GM12865 (cell line): ENCODE measurements around the gene BABAM2.
"Not testable (repeated sequence)": the region's sequence is repeated elsewhere in the genome, so short reads cannot be mapped to it uniquely, and the experiment has no call there.

Source experiments
- DNase-seq: peaks from one replicate; pipeline ENCODE4 v3.0.0; 2010; ENCODE audit warnings: low read depth
- H3K4me3 ChIP-seq: 2 replicates; pipeline ENCODE4 v1.5.1; 2011; ENCODE audit warnings: mild to moderate bottlenecking, low read depth, low read length, control low read depth
- TF ChIP-seq, protein P1 (sequence below): IDR thresholded peaks from 2 replicates; pipeline ENCODE4 v1.5.1; 2011; ENCODE audit warnings: low read length, control low read depth, low read depth, inconsistent platforms; ENCODE audit not compliant: insufficient read depth; ENCODE audit errors: missing control alignments

Gene BABAM2

GRCh38 chr2:28368357-28368798 lies 477.8 kb downstream of the BABAM2 start:
- H3K4me3 ChIP-seq = no peak overlapping the region
- TF ChIP-seq, protein P1, sequence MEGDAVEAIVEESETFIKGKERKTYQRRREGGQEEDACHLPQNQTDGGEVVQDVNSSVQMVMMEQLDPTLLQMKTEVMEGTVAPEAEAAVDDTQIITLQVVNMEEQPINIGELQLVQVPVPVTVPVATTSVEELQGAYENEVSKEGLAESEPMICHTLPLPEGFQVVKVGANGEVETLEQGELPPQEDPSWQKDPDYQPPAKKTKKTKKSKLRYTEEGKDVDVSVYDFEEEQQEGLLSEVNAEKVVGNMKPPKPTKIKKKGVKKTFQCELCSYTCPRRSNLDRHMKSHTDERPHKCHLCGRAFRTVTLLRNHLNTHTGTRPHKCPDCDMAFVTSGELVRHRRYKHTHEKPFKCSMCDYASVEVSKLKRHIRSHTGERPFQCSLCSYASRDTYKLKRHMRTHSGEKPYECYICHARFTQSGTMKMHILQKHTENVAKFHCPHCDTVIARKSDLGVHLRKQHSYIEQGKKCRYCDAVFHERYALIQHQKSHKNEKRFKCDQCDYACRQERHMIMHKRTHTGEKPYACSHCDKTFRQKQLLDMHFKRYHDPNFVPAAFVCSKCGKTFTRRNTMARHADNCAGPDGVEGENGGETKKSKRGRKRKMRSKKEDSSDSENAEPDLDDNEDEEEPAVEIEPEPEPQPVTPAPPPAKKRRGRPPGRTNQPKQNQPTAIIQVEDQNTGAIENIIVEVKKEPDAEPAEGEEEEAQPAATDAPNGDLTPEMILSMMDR = no peak
- no peak for DNase-seq

GRCh38 chr2:28369358-28369757 lies 478.8 kb downstream of the BABAM2 start:
- no peak for DNase-seq
- no peak overlapping the region for H3K4me3 ChIP-seq
- TF ChIP-seq, protein P1 = no peak

GRCh38 chr2:28370354-28370753 lies 479.8 kb downstream of the BABAM2 start:
- no peak overlapping the region for H3K4me3 ChIP-seq
- TF ChIP-seq, protein P1 = no peak
- no peak for DNase-seq

- H3K4me3 ChIP-seq, DNase-seq: not testable (repeated sequence)
These were observed 481.2 kb downstream of the BABAM2 start for GRCh38 chr2:28371728-28372127.

DNA sequence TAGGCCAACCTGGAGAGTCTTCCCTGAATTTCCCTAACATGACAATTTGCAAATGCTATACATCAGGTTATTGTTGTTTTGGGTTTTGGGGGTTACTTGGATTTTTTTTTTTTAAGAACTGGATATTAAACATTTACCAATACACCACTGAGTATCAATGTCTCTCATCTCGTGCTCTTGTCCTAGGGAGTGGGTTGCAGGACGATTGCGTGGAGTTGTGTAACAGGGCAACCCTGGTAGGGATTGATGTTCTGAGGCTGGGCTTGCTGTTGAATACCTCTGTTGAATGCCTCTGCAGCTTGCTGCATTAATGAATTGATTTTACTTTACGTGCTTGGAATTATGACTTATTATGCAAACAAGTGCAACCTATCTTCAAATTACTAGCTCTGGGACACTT lies 483.3 kb downstream of the BABAM2 start:
- TF ChIP-seq, protein P1 = no peak
- no peak overlapping the region for H3K4me3 ChIP-seq
- no peak for DNase-seq

DNA sequence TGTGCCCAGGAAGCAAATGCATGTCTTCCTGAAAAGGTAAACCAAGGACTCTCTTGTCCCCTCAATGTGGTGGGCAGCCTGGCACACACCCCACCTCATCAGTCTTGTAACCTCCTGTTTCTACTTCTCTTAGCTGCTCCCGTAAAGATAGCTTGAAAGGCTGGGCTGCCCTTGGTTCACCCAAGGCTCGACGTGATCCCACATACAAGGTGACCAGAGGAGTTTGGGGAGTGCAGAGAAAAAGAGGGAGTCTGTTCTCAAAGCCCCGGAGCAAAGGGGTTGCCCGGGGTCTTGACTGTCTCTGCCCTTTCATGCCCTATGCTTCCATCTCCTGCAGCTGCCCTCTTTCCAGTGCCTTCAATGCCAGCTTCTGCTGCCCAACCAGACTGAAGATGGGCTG lies 483.8 kb downstream of the BABAM2 start:
- no peak overlapping the region for H3K4me3 ChIP-seq
- TF ChIP-seq, protein P1 = no peak
- no peak for DNase-seq

- no peak overlapping the region for H3K4me3 ChIP-seq
- no peak for DNase-seq
- TF ChIP-seq, protein P1 = no peak
These were observed 484.7 kb downstream of the BABAM2 start for GRCh38 chr2:28375236-28375635.
